Activated naive CD8-positive, alpha-beta T cell treated with anti-CD3 and anti-CD28 coated beads, Interleukin-2, amount 50 U/mL, for 24 hours (primary cell): ENCODE results near the gene NKX3-2.

Experiments used
- ATAC-seq: fragments of 150-1000 bp; cut with Tn5 transposase; one replicate; pipeline ENCODE4 v1.10.0; 2021
- DNase-seq: peaks from one replicate; pipeline ENCODE4 v3.0.0; 2021
- H3K27ac Mint-ChIP-seq: one replicate; pipeline ENCODE4 v1.8.0; 2021; ENCODE audit warnings: mild to moderate bottlenecking, mixed read lengths
- H3K27me3 Mint-ChIP-seq: one replicate; pipeline ENCODE4 v1.8.0; 2021; ENCODE audit warnings: mixed read lengths
- H3K36me3 Mint-ChIP-seq: one replicate; pipeline ENCODE4 v1.8.0; 2021; ENCODE audit warnings: low read depth, mixed read lengths
- H3K4me1 Mint-ChIP-seq: one replicate; pipeline ENCODE4 v1.8.0; 2021; ENCODE audit warnings: mixed read lengths
- H3K4me3 Mint-ChIP-seq: one replicate; pipeline ENCODE4 v1.8.0; 2021; ENCODE audit warnings: mild to moderate bottlenecking, moderate library complexity, mixed read lengths
- H3K9me3 Mint-ChIP-seq: one replicate; pipeline ENCODE4 v1.8.0; 2021; ENCODE audit warnings: mixed read lengths

Gene NKX3-2

DNA sequence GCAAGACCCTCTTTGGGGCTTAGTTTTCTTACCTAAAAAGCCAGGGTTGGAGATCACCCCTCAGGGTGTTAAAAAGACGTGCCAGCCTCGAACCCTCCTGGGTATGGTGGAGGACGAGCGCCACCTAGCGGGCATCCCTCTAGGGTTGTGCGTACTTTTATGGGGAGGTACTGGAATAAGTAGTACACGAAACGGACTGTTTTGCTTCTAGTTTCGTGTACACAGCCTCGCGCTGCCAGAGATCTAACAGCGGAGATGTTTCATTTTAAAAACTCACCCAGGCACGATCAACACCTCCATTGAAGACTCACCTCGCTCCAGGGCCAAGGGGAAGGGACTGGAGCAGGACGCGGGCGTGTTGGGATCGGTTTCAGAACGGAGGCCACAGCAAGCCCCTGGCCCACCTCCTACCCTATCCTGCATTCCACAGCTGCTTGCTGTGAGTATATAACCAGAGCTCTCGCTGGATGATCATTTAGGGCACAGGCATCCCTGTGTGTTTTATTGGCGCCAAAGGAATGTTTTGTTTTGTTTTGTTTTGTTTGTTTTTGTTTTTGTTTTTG is 4.8 kb upstream of the NKX3-2 start:
- peaks cover 4% of the 10 kb centered on the region for H3K36me3 Mint-ChIP-seq
- H3K4me3 Mint-ChIP-seq, result peak overlapping the region; percentile 70
- DNase-seq (peak; percentile 91), ATAC-seq (peak; percentile 78)
- peaks cover 5% of the 10 kb centered on the region for H3K9me3 Mint-ChIP-seq
- H3K27ac Mint-ChIP-seq, result no peak overlapping the region
- H3K4me1 Mint-ChIP-seq, result peaks cover 26% of the 10 kb centered on the region
- peaks cover 70% of the 10 kb centered on the region for H3K27me3 Mint-ChIP-seq

DNA sequence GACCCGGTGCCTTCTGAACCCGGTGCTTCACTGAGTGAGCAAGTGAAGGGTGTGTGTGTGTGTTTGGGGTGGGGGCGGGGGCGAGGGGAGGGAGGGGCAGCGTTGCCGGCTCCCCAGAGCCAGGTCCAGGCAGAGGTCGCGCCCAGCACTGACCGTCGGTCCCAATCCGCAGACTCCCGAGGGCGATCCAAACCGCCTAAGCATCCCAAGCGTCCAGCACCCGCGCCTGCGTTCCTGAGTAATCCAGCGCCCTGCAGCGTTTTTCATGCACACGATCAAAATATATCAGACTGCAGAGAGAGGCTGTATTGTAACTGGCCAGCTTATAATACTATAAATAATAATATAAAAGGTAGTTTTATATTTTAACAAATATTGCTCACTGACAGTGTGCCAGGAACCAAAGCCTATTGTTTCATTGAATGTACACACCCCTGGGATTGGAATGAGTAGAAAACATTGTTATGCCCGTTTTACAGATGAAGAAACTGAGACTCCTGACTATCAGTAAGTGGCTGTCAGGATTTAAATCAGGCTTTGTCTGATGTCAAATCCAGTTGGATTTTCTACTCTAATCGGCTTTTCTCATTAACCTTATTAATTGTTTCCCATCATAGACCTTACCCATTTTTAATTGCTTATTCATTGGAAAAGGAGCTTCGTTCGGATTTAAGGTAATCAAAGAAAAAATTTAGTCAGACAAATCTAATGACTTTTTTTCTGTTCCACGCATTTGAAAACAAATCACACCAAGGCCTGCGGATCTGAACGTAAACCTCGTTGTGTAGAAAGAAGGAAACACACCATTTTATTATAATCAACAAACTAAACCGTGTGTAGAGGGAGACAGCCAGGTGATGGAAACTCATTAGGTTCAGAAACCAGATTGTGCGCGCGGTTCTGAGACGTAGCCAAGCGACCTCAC is 4.0 kb upstream of the NKX3-2 start:
- Mint-ChIP-seq H3K27ac (no peak overlapping the region), H3K36me3 (peaks cover 5% of the 10 kb centered on the region), H3K4me1 (peaks cover 28% of the 10 kb centered on the region), H3K9me3 (peaks cover 5% of the 10 kb centered on the region), H3K27me3 (peaks cover 72% of the 10 kb centered on the region), H3K4me3 (peak overlapping the region; percentile 70)
- DNase-seq (no peak), ATAC-seq (no peak)

- peaks cover 7% of the 10 kb centered on the region for H3K36me3 Mint-ChIP-seq
- DNase-seq (peak; percentile 43), ATAC-seq (no peak)
- H3K9me3 Mint-ChIP-seq, result peaks cover 5% of the 10 kb centered on the region
- H3K4me1 Mint-ChIP-seq, result peaks cover 34% of the 10 kb centered on the region
- H3K27ac Mint-ChIP-seq, result no peak overlapping the region
- H3K4me3 Mint-ChIP-seq, result peak overlapping the region; percentile 79
- H3K27me3 Mint-ChIP-seq, result peaks cover 74% of the 10 kb centered on the region
These were observed 3.3 kb upstream of the NKX3-2 start for GRCh38 chr4:13547485-13548041.

- peak overlapping the region; percentile 64 for H3K27ac Mint-ChIP-seq
- no peak for ATAC-seq
These were observed 2.7 kb upstream of the NKX3-2 start for GRCh38 chr4:13546941-13547484.

DNA sequence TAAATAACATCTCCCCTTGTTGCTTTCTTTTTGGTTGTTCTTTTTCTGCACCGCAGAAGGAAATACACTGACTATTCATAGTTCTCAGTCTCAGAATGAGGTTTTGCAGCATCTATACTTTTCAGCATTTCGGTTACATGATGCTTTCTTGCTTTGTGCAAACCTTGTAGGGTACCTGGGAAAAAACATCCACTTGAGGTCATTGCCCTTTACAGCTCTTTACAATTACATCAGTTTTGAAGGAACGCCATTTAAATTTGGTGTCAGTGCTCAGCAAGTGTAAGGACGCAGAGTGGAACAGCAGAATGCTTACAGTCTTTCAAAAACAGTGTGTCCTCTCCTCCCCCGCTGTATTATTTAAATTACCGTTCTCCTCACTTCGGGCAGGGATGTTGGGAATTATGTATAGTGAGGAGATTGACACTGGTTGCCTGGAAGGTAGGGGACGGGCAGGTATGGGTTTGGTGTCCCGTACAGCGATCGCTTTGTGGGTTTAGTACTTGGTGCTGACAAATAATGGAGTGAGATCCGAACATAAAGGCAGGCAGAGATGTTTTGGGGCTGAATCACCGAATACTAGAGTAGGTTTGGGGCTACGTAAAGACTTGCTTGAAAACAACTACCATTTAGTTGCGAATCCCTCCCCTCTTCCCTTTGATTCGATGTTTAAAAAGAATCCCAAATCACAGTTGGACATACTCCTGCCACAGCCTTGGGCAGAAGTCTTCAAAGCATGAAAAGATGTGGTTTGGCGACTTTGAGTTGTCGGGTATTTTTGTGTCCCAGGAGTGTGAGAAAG is 2.0 kb upstream of the NKX3-2 start:
- Mint-ChIP-seq H3K9me3 (peaks cover 5% of the 10 kb centered on the region), H3K4me1 (peaks cover 38% of the 10 kb centered on the region), H3K27me3 (peaks cover 66% of the 10 kb centered on the region), H3K27ac (peak overlapping the region; percentile 64), H3K36me3 (peaks cover 7% of the 10 kb centered on the region), H3K4me3 (peak overlapping the region; percentile 79)
- ATAC-seq, result no peak
- no peak for DNase-seq

More at GRCh38 chr4:13546941-13547484, 2.7 kb upstream of the NKX3-2 start:
- H3K4me1 Mint-ChIP-seq, result peaks cover 34% of the 10 kb centered on the region
- DNase-seq, result peak; percentile 17
- peak overlapping the region; percentile 79 for H3K4me3 Mint-ChIP-seq
- peaks cover 71% of the 10 kb centered on the region for H3K27me3 Mint-ChIP-seq
- H3K9me3 Mint-ChIP-seq, result peaks cover 5% of the 10 kb centered on the region
- H3K36me3 Mint-ChIP-seq, result peaks cover 7% of the 10 kb centered on the region

- Mint-ChIP-seq H3K27ac (no peak overlapping the region), H3K4me3 (peak overlapping the region; percentile 77), H3K27me3 (peaks cover 68% of the 10 kb centered on the region), H3K36me3 (peaks cover 7% of the 10 kb centered on the region), H3K9me3 (peaks cover 5% of the 10 kb centered on the region), H3K4me1 (peaks cover 44% of the 10 kb centered on the region)
- no peak for DNase-seq
- ATAC-seq, result no peak
These were observed 1.1 kb upstream of the NKX3-2 start for GRCh38 chr4:13545394-13545808.

DNA sequence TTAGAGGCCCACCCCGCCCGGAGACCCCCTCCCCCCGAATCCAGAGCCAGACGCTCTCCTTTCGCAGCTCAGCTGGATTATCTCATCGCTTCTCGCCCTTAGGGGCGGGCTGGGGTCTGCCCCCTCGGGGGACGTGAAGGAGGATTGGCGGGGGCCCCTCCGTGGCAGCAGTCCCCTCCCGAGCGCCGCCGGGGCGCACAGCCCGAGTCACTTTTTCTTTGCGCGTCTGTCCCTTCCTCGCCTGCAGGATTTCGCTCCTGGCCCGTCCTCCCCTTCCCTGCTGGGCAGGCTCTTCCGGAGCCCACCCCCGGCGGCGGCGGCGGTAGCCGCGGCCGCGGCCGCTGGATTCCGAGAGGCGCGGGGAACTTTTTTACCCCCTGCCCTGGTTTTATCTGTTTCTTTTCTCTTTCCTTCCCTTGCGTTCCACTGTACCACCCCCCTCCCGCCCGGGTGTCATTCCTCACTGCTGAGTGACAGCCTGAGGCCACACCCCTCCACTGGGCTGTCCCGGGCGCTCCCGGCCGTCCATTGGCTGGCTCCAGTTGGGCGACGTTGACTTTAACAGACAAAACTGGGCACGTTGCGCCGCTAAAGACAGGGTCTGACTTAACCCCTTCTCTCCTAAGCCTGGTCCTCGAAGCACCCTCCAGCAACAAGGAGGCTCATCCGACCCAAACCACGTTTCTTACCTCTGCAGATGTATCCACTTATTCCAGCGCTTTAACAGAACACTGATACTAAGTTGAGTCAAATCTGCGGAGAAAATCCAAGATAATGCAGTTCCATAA is 492 bp upstream of the NKX3-2 start:
- H3K4me3 Mint-ChIP-seq, result peak overlapping the region; percentile 77
- peak; percentile 64 for DNase-seq
- peaks cover 49% of the 10 kb centered on the region for H3K4me1 Mint-ChIP-seq

DNA sequence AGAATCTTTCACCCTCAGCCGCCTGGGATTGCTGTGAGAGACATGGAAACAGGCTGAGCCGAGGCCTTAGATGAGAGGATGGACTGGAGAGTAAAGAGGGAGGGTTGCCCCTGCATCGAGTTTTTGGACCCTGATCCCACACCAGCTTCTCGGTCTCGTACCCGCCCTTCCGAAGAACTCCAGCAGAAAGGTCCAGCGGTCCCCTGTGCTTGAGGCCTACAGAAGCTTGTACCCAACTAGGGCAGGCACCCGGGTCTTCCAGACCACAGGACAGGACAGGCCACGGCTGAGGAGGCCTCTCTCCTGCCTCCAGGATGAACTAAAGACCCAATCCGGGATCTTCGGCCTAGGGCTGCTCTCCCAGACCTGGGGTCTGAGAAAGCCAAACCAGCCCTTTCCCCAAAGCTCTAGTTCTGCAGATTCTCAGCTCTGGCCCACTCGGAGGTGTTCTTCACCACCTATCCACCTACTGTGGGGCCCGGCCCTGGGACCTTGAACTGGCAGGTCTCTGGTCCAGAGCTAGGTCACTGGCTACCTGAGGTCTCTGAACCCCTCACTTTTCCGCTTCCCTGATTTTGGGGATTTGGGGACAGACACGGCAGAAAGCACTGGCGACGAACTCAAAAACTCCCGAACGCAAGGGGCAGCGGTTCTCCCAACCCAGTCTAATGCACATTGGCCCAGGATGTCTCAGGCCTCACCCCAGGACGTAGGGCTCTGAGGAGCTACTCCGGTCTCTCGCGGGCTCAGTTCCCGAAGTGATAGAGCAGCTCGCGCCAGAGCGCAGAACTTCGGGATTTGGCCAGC is 1.1 kb downstream of the NKX3-2 start:
- peak; percentile 7 for DNase-seq
- Mint-ChIP-seq H3K36me3 (peaks cover 14% of the 10 kb centered on the region), H3K9me3 (peaks cover 11% of the 10 kb centered on the region), H3K4me3 (peak overlapping the region; percentile 50), H3K27ac (no peak overlapping the region), H3K4me1 (peaks cover 51% of the 10 kb centered on the region), H3K27me3 (peaks cover 70% of the 10 kb centered on the region)
- ATAC-seq, result no peak

More for the DNA sequence above, 492 bp upstream of the NKX3-2 start:
- Mint-ChIP-seq H3K27me3 (peaks cover 69% of the 10 kb centered on the region), H3K27ac (no peak overlapping the region), H3K9me3 (peaks cover 5% of the 10 kb centered on the region), H3K36me3 (peaks cover 7% of the 10 kb centered on the region)
- peak; percentile 71 for ATAC-seq

GRCh38 chr4:13542577-13543031 is 1.7 kb downstream of the NKX3-2 start:
- peaks cover 14% of the 10 kb centered on the region for H3K36me3 Mint-ChIP-seq
- no peak overlapping the region for H3K4me3 Mint-ChIP-seq
- H3K9me3 Mint-ChIP-seq, result peaks cover 13% of the 10 kb centered on the region
- ATAC-seq, result no peak
- H3K27me3 Mint-ChIP-seq, result peaks cover 76% of the 10 kb centered on the region
- H3K4me1 Mint-ChIP-seq, result peaks cover 53% of the 10 kb centered on the region
- peak; percentile 5 for DNase-seq
- no peak overlapping the region for H3K27ac Mint-ChIP-seq

DNA sequence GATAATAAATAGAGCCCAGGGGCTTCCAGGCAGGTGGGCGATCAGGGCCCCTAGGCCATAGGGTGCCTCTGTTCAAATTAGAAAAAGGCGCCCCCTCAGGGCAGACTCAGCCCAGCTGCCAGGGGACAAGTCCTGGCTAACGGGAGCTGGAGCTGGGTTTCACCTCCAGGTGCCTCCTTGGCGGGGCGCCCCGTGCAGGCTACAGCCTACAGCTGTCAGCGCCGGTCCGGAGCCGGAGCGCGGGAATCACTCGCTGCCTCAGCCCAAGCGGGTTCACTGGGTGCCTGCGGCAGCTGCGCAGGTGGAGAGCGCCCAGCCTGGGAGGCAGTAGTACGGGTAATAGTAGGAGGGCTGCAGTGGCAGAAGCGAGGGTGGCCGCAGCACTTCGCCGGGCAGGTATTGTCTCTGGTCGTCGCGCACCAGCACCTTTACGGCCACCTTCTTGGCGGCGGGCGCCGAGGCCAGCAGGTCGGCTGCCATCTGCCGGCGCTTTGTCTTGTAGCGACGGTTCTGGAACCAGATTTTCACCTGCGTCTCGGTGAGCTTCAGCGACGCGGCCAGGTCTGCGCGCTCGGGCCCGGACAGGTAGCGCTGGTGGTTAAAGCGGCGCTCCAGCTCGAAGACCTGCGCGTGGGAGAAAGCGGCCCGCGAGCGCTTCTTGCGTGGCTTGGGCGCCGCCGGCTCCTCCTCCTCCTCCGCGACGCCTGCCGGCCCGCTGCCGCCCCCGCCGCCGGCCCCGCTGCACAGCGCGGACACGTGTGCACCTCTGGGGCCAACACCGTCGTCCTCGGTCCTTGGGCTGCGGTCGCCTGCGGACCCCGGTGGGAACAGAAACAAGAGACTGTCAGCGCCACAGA is 2.4 kb downstream of the NKX3-2 start:
- Mint-ChIP-seq H3K27ac (no peak overlapping the region), H3K4me1 (peaks cover 54% of the 10 kb centered on the region), H3K9me3 (peaks cover 14% of the 10 kb centered on the region), H3K4me3 (no peak overlapping the region), H3K27me3 (peaks cover 79% of the 10 kb centered on the region), H3K36me3 (peaks cover 15% of the 10 kb centered on the region)
- peak; percentile 38 for DNase-seq
- no peak for ATAC-seq

DNA sequence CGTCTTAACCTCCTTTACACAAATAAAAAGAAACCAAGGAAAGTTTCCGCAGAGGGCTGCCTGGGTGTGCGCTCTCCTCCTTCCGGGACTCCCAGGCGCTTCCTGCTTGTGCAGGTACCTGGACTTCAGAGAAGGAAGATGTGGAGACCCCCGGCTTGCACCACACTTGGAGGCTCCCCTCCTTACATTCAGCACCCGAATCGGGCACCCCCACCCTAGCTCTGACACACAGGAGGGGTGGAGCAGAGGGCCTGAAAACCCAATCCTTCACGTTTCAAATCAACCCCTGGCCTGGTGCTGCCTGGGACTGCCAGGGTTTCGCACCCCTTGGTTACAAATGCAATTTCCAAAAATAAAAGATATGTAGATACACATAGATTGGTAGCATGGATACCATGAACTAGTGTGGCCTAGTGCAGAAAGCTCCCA is 3.1 kb downstream of the NKX3-2 start:
- no peak overlapping the region for H3K4me3 Mint-ChIP-seq
- ATAC-seq, result no peak

More for the DNA sequence above, 3.1 kb downstream of the NKX3-2 start:
- Mint-ChIP-seq H3K27ac (no peak overlapping the region), H3K4me1 (peaks cover 49% of the 10 kb centered on the region), H3K9me3 (peaks cover 18% of the 10 kb centered on the region), H3K36me3 (peaks cover 17% of the 10 kb centered on the region), H3K27me3 (peaks cover 79% of the 10 kb centered on the region)
- DNase-seq, result peak; percentile 2
